BJ (cell line): ENCODE results near the gene DTYMK. TPM values are rescaled to one million over a fixed set of nuclear protein-coding genes. Genes with fewer than 3 reads are reported as not detected.

Source experiments
- CTCF ChIA-PET: fragments of 350-600 bp; formaldehyde crosslinking; extraction: SDS; loops from one replicate; lab custom pipeline; 2021; ENCODE audit warnings: antibody characterized with exemption, inconsistent platforms; lab: Yijun Ruan, JAX
- POLR2A ChIA-PET: fragments of 300-600 bp; sonication (Branson Sonifier 250); formaldehyde crosslinking; extraction: SDS; loops from one replicate; lab custom pipeline; 2021; ENCODE audit warnings: antibody characterized with exemption; lab: Charles Lee
- DNase-seq: peaks from one replicate; pipeline ENCODE4 v3.0.0-alpha.2; 2011; ENCODE audit warnings: low read depth
- H3K27me3 ChIP-seq: 2 replicates; pipeline ENCODE4 v1.6.0; 2011; ENCODE audit warnings: low read length; ENCODE audit not compliant: control insufficient read depth, insufficient read depth
- H3K36me3 ChIP-seq: 2 replicates; pipeline ENCODE4 v1.5.1; 2011; ENCODE audit warnings: low read length; ENCODE audit not compliant: control insufficient read depth, insufficient read depth
- H3K4me3 ChIP-seq: 2 replicates; pipeline ENCODE4 v1.5.1; 2011; ENCODE audit warnings: low read depth, mild to moderate bottlenecking, control low read depth, low read length
- CTCF ChIP-seq: IDR thresholded peaks from 2 replicates; pipeline ENCODE4 v1.5.1; 2011; ENCODE audit warnings: low read depth, mild to moderate bottlenecking, control low read depth, inconsistent platforms, low read length, moderate library complexity; ENCODE audit not compliant: insufficient read depth
- polyA plus RNA-seq: library from polyadenylated mRNA; depleted of rRNA; stranded (reverse); fragments of >200 nt; gene quantifications from 2 replicates; pipeline ENCODE4 v1.2.3, GENCODE V29; 2011

DTYMK gene
- polyA plus RNA-seq, 1 experiment, result 43.8 TPM

DNA sequence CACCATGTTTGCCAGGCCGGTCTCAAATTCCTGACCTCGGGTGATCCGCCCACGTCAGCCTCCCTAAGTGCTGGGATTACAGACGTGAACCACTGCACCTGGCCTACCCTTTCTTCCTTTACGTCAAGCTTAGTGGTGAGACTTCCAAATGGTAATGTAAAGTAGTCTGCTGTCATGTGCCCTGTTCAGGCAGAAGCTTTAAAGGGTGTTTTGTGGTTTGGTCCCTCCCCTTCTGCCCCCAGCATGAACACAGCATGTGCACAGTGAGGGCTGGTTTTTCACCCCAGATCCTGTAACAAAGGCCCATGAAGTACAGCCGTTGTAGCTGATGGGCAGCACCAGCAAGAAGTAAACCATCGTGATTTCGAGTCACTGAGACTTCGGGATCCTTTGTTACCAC, 2.7 kb upstream of the DTYMK start:
- no peak overlapping the region for H3K4me3 ChIP-seq
- no peak for TF ChIP-seq CTCF
- peaks cover 13% of the 10 kb centered on the region for H3K36me3 ChIP-seq
- no peaks in the 10 kb centered on the region for H3K27me3 ChIP-seq
- ChIA-PET CTCF (no interaction called here), POLR2A (no interaction called here)
- DNase-seq, result no peak

DNA sequence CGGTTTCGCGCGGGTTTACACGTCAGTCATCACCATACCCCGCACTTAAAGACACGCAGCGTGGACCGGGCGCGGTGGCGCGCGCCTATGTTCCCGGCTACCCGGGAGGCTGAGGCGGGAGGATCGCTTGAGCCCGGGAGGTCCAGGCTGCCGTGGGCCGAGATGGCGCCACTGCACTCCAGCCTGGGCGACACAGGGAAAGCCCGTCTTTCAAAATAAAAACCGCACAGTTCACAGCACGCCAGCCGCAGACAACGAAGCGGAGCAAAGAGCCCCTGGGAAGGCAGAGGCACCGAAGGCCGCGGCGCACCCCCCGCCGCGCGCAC, 328 bp downstream of the DTYMK start:
- ChIA-PET POLR2A (interaction anchor here (0.6 kb wide), 1 partner anchor 8 kb away, joined by 3 read pairs; no protein-coding TSS in a partner anchor), CTCF (interaction anchor here (1.4 kb wide), 1 partner anchor 27 kb away, joined by 3 read pairs; no protein-coding TSS in a partner anchor)
- peaks cover 8% of the 10 kb centered on the region for H3K36me3 ChIP-seq
- no peaks in the 10 kb centered on the region for H3K27me3 ChIP-seq
- no peak for DNase-seq
- H3K4me3 ChIP-seq, result peak overlapping the region; percentile 70
- no peak for TF ChIP-seq CTCF

GRCh38 chr2:241680827-241681599, 5.6 kb downstream of the DTYMK start:
- H3K36me3 ChIP-seq, result peaks cover 6% of the 10 kb centered on the region
- ChIA-PET CTCF (interaction anchor here (1.4 to 1.7 kb wide), 2 partner anchors 16 to 22 kb away, joined by 7 to 8 read pairs; no protein-coding TSS in a partner anchor), POLR2A (no interaction called here)

GRCh38 chr2:241680044-241680443, 6.6 kb downstream of the DTYMK start:
- DNase-seq, result no peak
- Histone ChIP-seq H3K4me3 (no peak overlapping the region), H3K36me3 (peaks cover 9% of the 10 kb centered on the region), H3K27me3 (no peaks in the 10 kb centered on the region)
- TF ChIP-seq CTCF, result no peak
- POLR2A ChIA-PET, result no interaction called here
- CTCF ChIA-PET, result interaction anchor here (1.4 to 1.7 kb wide), 2 partner anchors 15 to 21 kb away, joined by 7 to 8 read pairs; no protein-coding TSS in a partner anchor

More at GRCh38 chr2:241680827-241681599, 5.6 kb downstream of the DTYMK start:
- no peak for TF ChIP-seq CTCF
- Histone ChIP-seq H3K4me3 (no peak overlapping the region), H3K27me3 (no peaks in the 10 kb centered on the region)
- DNase-seq, result peak; percentile 88

GRCh38 chr2:241678784-241679540, 7.7 kb downstream of the DTYMK start:
- H3K36me3 ChIP-seq, result peaks cover 9% of the 10 kb centered on the region
- ChIA-PET POLR2A (interaction anchor here (0.7 kb wide), 1 partner anchor 7 kb away, joined by 3 read pairs; the partner anchor contains the start of gene DTYMK), CTCF (interaction anchor here (1.4 to 1.7 kb wide), 2 partner anchors 14 to 197 kb away, joined by 3 to 8 read pairs; no protein-coding TSS in a partner anchor)
- TF ChIP-seq CTCF, result no peak
- no peak overlapping the region for H3K4me3 ChIP-seq
- DNase-seq, result no peak
- no peaks in the 10 kb centered on the region for H3K27me3 ChIP-seq
